B cell (primary cell): ENCODE measurements around the gene CCNYL1. TPM values are rescaled to one million over a fixed set of nuclear protein-coding genes. Genes with fewer than 3 reads are reported as not detected.

Source experiments
- ATAC-seq: fragments of 200-7000 bp; cut with Tn5 transposase; one replicate; pipeline ENCODE4 v1.10.0; 2021; ENCODE audit warnings: low read depth, mild to moderate bottlenecking, moderate number of reproducible peaks, moderate library complexity
- CTCF ChIA-PET: fragments of 350-600 bp; sonication (Branson Sonifier 250); formaldehyde crosslinking; loops from one replicate; lab custom pipeline; 2021; ENCODE audit warnings: antibody characterized with exemption, inconsistent platforms; lab: Charles Lee
- POLR2A ChIA-PET: fragments of 350-600 bp; sonication (Branson Sonifier 250); formaldehyde crosslinking; loops from one replicate; lab custom pipeline; 2021; ENCODE audit warnings: antibody characterized with exemption; lab: Charles Lee
- DNase-seq: peaks from one replicate; pipeline ENCODE4 v3.0.0; 2013
- H2AFZ ChIP-seq: 2 replicates; pipeline ENCODE4 v1.6.1; 2012; ENCODE audit warnings: mild to moderate bottlenecking, low read depth, low read length; ENCODE audit not compliant: insufficient read depth, poor library complexity, severe bottlenecking
- H3K27ac ChIP-seq, 2 donors: 1 replicate in 1 of 2; 2 replicates in 1 of 2; pipeline ENCODE4 v1.5.1; 2012 to 2013; ENCODE audit warnings: low read length in 2 of 2, mild to moderate bottlenecking in 2 of 2, moderate library complexity in 1 of 2
- H3K27me3 ChIP-seq, 4 experiments: fragments of 200-600 bp in 1 of 4; sonication (generic) in 1 of 4; replicated peaks in 1 of 4; 1 replicate in 2 of 4; 2 replicates in 2 of 4; pipeline versions ENCODE4 v1.6.1 to v1.7.0; 2013 to 2016; ENCODE audit warnings: low read length in 3 of 4, mild to moderate bottlenecking in 2 of 4, mixed read lengths in 1 of 4, moderate library complexity in 1 of 4; ENCODE audit not compliant: insufficient read depth in 4 of 4, control insufficient read depth in 3 of 4; ENCODE audit errors: control extremely low read depth in 1 of 4
- H3K36me3 ChIP-seq, 2 experiments: replicated peaks in 1 of 2; 1 replicate in 1 of 2; 2 replicates in 1 of 2; pipeline versions ENCODE4 v1.6.1 to v1.7.1; 2013; ENCODE audit warnings: low read length in 1 of 2; ENCODE audit not compliant: insufficient read depth in 2 of 2, control insufficient read depth in 1 of 2; ENCODE audit errors: control extremely low read depth in 1 of 2, extremely low read depth in 1 of 2
- H3K4me1 ChIP-seq, 2 donors: fragments of 200-600 bp in 1 of 2; sonication (generic) in 1 of 2; 1 replicate in 1 of 2; 2 replicates in 1 of 2; pipeline versions ENCODE4 v1.5.1 to v1.6.1; 2013 to 2017; ENCODE audit warnings: low read length in 2 of 2; ENCODE audit not compliant: control insufficient read depth in 2 of 2, insufficient read depth in 2 of 2
- H3K4me2 ChIP-seq: replicated peaks from 2 replicates; pipeline ENCODE3; 2012; ENCODE audit warnings: mild to moderate bottlenecking, low read depth, low read length; ENCODE audit not compliant: poor library complexity, severe bottlenecking
- H3K4me3 ChIP-seq, 5 experiments: fragments of 200-600 bp in 1 of 5; sonication (generic) in 1 of 5; 1 replicate in 3 of 5; 2 replicates in 2 of 5; pipeline versions ENCODE4 v1.5.1 to v1.7.0; 2011 to 2016; ENCODE audit warnings: low read length in 4 of 5, mild to moderate bottlenecking in 4 of 5, low read depth in 2 of 5, control low read depth in 1 of 5, moderate library complexity in 1 of 5; ENCODE audit not compliant: insufficient read depth in 1 of 5; ENCODE audit errors: control extremely low read depth in 1 of 5, extremely low read depth in 1 of 5
- H3K79me2 ChIP-seq: fragments of 200-600 bp; sonication (generic); one replicate; pipeline ENCODE4 v1.6.0; 2016; ENCODE audit warnings: low read length; ENCODE audit not compliant: control insufficient read depth, insufficient read depth
- H3K9ac ChIP-seq: fragments of 200-600 bp; sonication (generic); 2 replicates; pipeline ENCODE4 v1.6.1; 2017; ENCODE audit warnings: mild to moderate bottlenecking, low read length, moderate library complexity
- H3K9me3 ChIP-seq, 3 donors: one replicate each; pipeline versions ENCODE4 v1.6.1 to v1.7.1; 2013; ENCODE audit warnings: low read length in 2 of 3; ENCODE audit not compliant: control insufficient read depth in 2 of 3, insufficient read depth in 1 of 3; ENCODE audit errors: control extremely low read depth in 1 of 3
- H4K20me1 ChIP-seq: 2 replicates; pipeline ENCODE4 v1.6.0; 2012; ENCODE audit warnings: mild to moderate bottlenecking, low read length; ENCODE audit not compliant: insufficient read depth, control insufficient read depth, poor library complexity, severe bottlenecking
- H3K27ac Mint-ChIP-seq: one replicate; pipeline ENCODE4 v1.8.0; 2021; ENCODE audit warnings: mixed read lengths
- H3K27me3 Mint-ChIP-seq: one replicate; pipeline ENCODE4 v1.8.0; 2021; ENCODE audit warnings: mixed read lengths
- H3K4me1 Mint-ChIP-seq: one replicate; pipeline ENCODE4 v1.8.0; 2021; ENCODE audit warnings: mixed read lengths
- H3K4me3 Mint-ChIP-seq: one replicate; pipeline ENCODE4 v1.8.0; 2021; ENCODE audit warnings: mixed read lengths
- H3K9me3 Mint-ChIP-seq: one replicate; pipeline ENCODE4 v1.8.0; 2022; ENCODE audit warnings: mixed read lengths; ENCODE audit not compliant: insufficient read depth
- CTCF ChIP-seq: fragments of 200-600 bp; IDR thresholded peaks from one replicate; pipeline ENCODE4 v1.8.0; 2022; ENCODE audit warnings: antibody characterized with exemption, mild to moderate bottlenecking
- EZH2 ChIP-seq: IDR thresholded peaks from 2 replicates; pipeline ENCODE4 v1.6.1; 2012; ENCODE audit warnings: borderline replicate concordance, low read depth, mild to moderate bottlenecking, moderate library complexity, low read length; ENCODE audit not compliant: insufficient read depth, poor library complexity, severe bottlenecking
- WGBS: methylation state at CpG from one replicate; pipeline ENCODE4 v1.1.5; 2013; ENCODE audit warnings: missing lambda C conversion rate; ENCODE audit not compliant: insufficient coverage; 5-methylcytosine and 5-hydroxymethylcytosine counted together
- intact Hi-C: fragments of 100-400 bp; cut with micrococcal nuclease; formaldehyde crosslinking; loops from one replicate; pipeline ENCODE4 v1.10.0; 2022
- polyA plus RNA-seq: library from polyadenylated mRNA; depleted of rRNA; stranded (reverse); fragments of >200 nt; gene quantifications from 2 replicates; pipeline ENCODE4 v1.2.3, GENCODE V29; 2012
- total RNA-seq, 2 donors: library from RNA; stranded (reverse); fragments of 120-200 nt in 1 of 2; gene quantifications; 1 replicate in 1 of 2; 2 replicates in 1 of 2; pipeline versions ENCODE4 v1.2.3 to v1.2.4, GENCODE V29; 2013 to 2022

Gene CCNYL1
- total and polyA plus RNA-seq, 2 donors (not counting 1 experiment from before 2014, with no cell fraction given) = 8.6 to 14.2 TPM

- intact Hi-C loops = no loop called here
- Histone ChIP-seq H3K4me1 (peaks cover 32 to 44% of the 10 kb centered on the region in 2 donors), H3K9me3 (peaks cover 0 to 9% (median 0%) of the 10 kb centered on the region in 3 donors), H3K9ac (peak overlapping the region; percentile 79), H3K4me2 (peak overlapping the region; percentile 100), H3K27ac (no peak overlapping the region), H3K27me3 (peaks cover 0 to 15% (median 4%) of the 10 kb centered on the region in 4 experiments), H4K20me1 (peaks cover 8% of the 10 kb centered on the region), H2AFZ (peak overlapping the region; percentile 75), H3K79me2 (no peaks in the 10 kb centered on the region), H3K4me3 (peak overlapping the region in 4 of 5 experiments; percentile 55 to 87 (median 68)), H3K36me3 (no peaks in the 10 kb centered on the region)
- Mint-ChIP-seq H3K4me1 (peaks cover 36% of the 10 kb centered on the region), H3K27me3 (peaks cover 6% of the 10 kb centered on the region), H3K9me3 (no peaks in the 10 kb centered on the region), H3K4me3 (peak overlapping the region; percentile 89), H3K27ac (peak overlapping the region; percentile 70)
- TF ChIP-seq CTCF (no peak), EZH2 (no peak)
- POLR2A ChIA-PET = no interaction called here
- ATAC-seq (no peak), DNase-seq (peak; percentile 49)
- CTCF ChIA-PET = interaction anchor here (1.5 to 3.9 kb wide), 2 partner anchors 22 to 273 kb away, joined by 3 to 15 read pairs; no protein-coding TSS in a partner anchor
- WGBS = 74% methylated on average over 54 of the region's 56 CpGs
Observed at GRCh38 chr2:207767461-207768167, 56.2 kb downstream of the CCNYL1 start.
